Kidney (tissue), 14 donors: ENCODE measurements around the gene MYL11. TPM values are rescaled to one million over a fixed set of nuclear protein-coding genes. Genes with fewer than 3 reads are reported as not detected.
A peak's percentile ranks its signal among the peaks of the same experiment; 100 is the strongest.

ENCODE experiments used
- DNase-seq, 5 donors: peaks; one replicate each; pipeline ENCODE4 v3.0.0-alpha.2; 2013 to 2020
- FAIRE-seq: peaks from 2 replicates; lab custom pipeline; 2012; peaks lifted over from hg19 to GRCh38; lab: Jason Lieb, UNC
- H3K27ac ChIP-seq, 2 donors: one replicate each; pipeline ENCODE4 v1.7.0; 2013; ENCODE audit warnings: low read depth in 2 of 2, low read length in 2 of 2, inconsistent platforms in 1 of 2
- H3K27me3 ChIP-seq: one replicate; pipeline ENCODE4 v1.7.1; 2013; ENCODE audit warnings: low read length, inconsistent platforms; ENCODE audit not compliant: control insufficient read depth, insufficient read depth
- H3K36me3 ChIP-seq, 3 donors: one replicate each; pipeline versions ENCODE4 v1.7.0 to v1.7.1; 2013; ENCODE audit warnings: low read length in 3 of 3, control low read depth in 1 of 3, inconsistent platforms in 1 of 3; ENCODE audit not compliant: insufficient read depth in 3 of 3, control insufficient read depth in 2 of 3
- H3K4me1 ChIP-seq, 3 donors: one replicate each; pipeline versions ENCODE4 v1.7.0 to v1.7.1; 2013; ENCODE audit warnings: low read length in 3 of 3, inconsistent platforms in 1 of 3, low read depth in 1 of 3; ENCODE audit not compliant: control insufficient read depth in 2 of 3, insufficient read depth in 2 of 3
- H3K4me3 ChIP-seq, 3 donors: one replicate each; pipeline versions ENCODE4 v1.7.0 to v1.8.1; 2013; ENCODE audit warnings: low read length in 3 of 3, control low read depth in 1 of 3, inconsistent platforms in 1 of 3
- H3K9ac ChIP-seq, 3 donors: one replicate each; pipeline versions ENCODE4 v1.7.0 to v1.7.1; 2013; ENCODE audit warnings: low read length in 3 of 3, control low read depth in 1 of 3, inconsistent platforms in 1 of 3
- H3K9me3 ChIP-seq, 3 donors: one replicate each; pipeline versions ENCODE4 v1.7.0 to v1.7.1; 2013; ENCODE audit warnings: low read length in 3 of 3, control low read depth in 1 of 3, inconsistent platforms in 1 of 3; ENCODE audit not compliant: control insufficient read depth in 2 of 3, insufficient read depth in 1 of 3
- CTCF ChIP-seq: IDR thresholded peaks from 3 replicates; pipeline ENCODE4 v1.5.1; 2012; ENCODE audit warnings: mild to moderate bottlenecking, moderate library complexity, borderline replicate concordance; ENCODE audit not compliant: insufficient read depth; ENCODE audit errors: extremely low read depth
- intact Hi-C: fragments of 100-400 bp; cut with DNase I; formaldehyde crosslinking; loops from one replicate; pipeline ENCODE4 v1.11.1; 2022
- polyA plus RNA-seq: library from polyadenylated mRNA; stranded (reverse); fragments of 350-450 nt; fragmentation: Illumina TruSeq; extraction: RNeasy Lipid Tissue Mini Kit (QIAGEN cat#74804); gene quantifications from one replicate; pipeline ENCODE4 v1.2.3, GENCODE V29; 2014; ENCODE audit warnings: low read depth, low replicate concordance; ENCODE audit not compliant: insufficient read depth
- total RNA-seq: library from RNA; stranded (reverse); fragmentation: NEBNext Ultra II Directional; extraction: Animal tissue kit (Norgen Biotek cat#: 25700); gene quantifications from one replicate; pipeline ENCODE4 v1.2.1, GENCODE V29; 2021
- donor health status: control.
- donor health status: control.
- donor health status: control.
- donor health status: control.
- donor health status: control.
- donor health status: DM: yes; HTN: yes; CAD: no.
- donor health status: Normal renal cell carcinoma (clear cell type).

MYL11 gene
- total and polyA plus RNA-seq, 2 donors from 2014 or later, result 2.3 TPM; not detected in 1

GRCh38 chr16:30397776-30398660 is 23.4 kb downstream of the MYL11 start:
- no peaks in the 10 kb centered on the region for H3K27me3 ChIP-seq
- FAIRE-seq (no peak), DNase-seq (peak in 1 of 5 donors; percentile 54)
- H3K4me3 ChIP-seq, result no peak overlapping the region
- intact Hi-C loops, result no loop called here
- H3K9ac ChIP-seq, result no peak overlapping the region
- H3K4me1 ChIP-seq, result peaks cover 0 to 9% (median 6%) of the 10 kb centered on the region in 3 donors
- peaks cover 0 to 3% (median 0%) of the 10 kb centered on the region in 3 donors for H3K36me3 ChIP-seq
- H3K27ac ChIP-seq, result no peak overlapping the region
- H3K9me3 ChIP-seq, result no peaks in the 10 kb centered on the region
- TF ChIP-seq CTCF, result no peak

- FAIRE-seq (no peak), DNase-seq (peak in 1 of 5 donors; percentile 56)
- Histone ChIP-seq H3K4me3 (no peak overlapping the region), H3K27me3 (no peaks in the 10 kb centered on the region), H3K9ac (no peak overlapping the region), H3K4me1 (peaks cover 0 to 9% (median 6%) of the 10 kb centered on the region in 3 donors), H3K9me3 (no peaks in the 10 kb centered on the region), H3K27ac (no peak overlapping the region), H3K36me3 (peaks cover 0 to 3% (median 0%) of the 10 kb centered on the region in 3 donors)
- no peak for TF ChIP-seq CTCF
- intact Hi-C loops, result no loop called here
Observed at GRCh38 chr16:30398661-30399434, 24.2 kb downstream of the MYL11 start.

GRCh38 chr16:30399435-30400186 is 25.0 kb downstream of the MYL11 start:
- peaks cover 0 to 6% (median 5%) of the 10 kb centered on the region in 3 donors for H3K4me1 ChIP-seq
- H3K36me3 ChIP-seq, result peaks cover 0 to 3% (median 0%) of the 10 kb centered on the region in 3 donors
- peak overlapping the region; percentile 76 to 83 for H3K27ac ChIP-seq
- peak in 1 of 5 donors; percentile 62 for DNase-seq
- no peak for TF ChIP-seq CTCF
- intact Hi-C loops, result no loop called here
- peak overlapping the region; percentile 44 to 77 (median 65) for H3K4me3 ChIP-seq
- H3K9me3 ChIP-seq, result no peaks in the 10 kb centered on the region
- no peaks in the 10 kb centered on the region for H3K27me3 ChIP-seq
- H3K9ac ChIP-seq, result peak overlapping the region; percentile 15 to 80 (median 64)
- FAIRE-seq, result no peak
